ENCODE measurements around the gene MSRB3.

The MSRB3 gene

GRCh38 chr12:65497660-65498059 is 219.2 kb downstream of the MSRB3 start:
- peak; percentile 53 for DNase-seq (ENCODE audit: low read depth)
- TF ChIP-seq CTCF (conservative IDR thresholded peaks at IDR 0.05; ENCODE audit: low read depth, low read length), result no peak
- no peak overlapping the region for H3K4me3 ChIP-seq (ENCODE audit: low read depth, low read length)

- TF ChIP-seq CTCF (conservative IDR thresholded peaks at IDR 0.05; ENCODE audit: low read depth, low read length), result no peak
- no peak overlapping the region for H3K4me3 ChIP-seq (ENCODE audit: low read depth, low read length)
Observed at GRCh38 chr12:65499167-65499566, 220.7 kb downstream of the MSRB3 start.

DNA sequence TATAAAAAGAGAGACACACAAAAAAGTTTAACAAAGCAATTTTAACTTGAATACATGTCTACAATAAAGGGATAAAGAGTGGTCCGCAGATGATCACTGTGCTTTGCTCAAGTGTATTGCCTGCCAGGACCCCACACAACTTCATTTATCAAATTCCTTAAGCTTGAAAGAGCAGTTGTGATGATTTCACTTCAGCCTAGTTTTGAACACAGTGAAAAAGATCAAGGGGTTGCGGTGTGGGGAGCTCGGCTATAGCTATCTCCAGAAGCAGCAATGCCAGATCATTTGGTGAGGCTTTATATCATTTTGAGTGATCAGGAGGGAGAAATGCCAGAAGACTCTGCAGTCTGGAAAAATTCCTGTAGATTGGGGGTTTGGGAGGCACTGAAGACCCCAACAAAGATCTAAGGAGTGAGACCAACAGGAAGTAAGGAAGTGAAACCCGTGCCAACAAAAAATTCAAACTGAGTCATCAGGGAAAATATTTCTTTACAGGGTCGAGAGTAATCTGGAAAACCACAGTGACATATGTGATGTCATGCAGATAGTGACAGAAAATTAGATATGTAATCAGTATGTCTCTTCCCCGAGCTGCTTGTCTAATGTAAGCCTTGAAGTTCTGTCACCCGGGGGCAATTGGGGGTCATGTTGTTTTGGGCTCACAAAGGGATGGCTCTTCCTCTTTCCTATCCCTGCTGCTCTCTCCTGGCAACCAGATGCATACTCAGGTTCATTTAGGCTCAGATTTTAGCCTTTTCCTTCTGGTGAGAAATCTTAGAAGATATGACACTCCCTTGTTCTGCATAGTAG is 221.8 kb downstream of the MSRB3 start:
- no peak for TF ChIP-seq CTCF (conservative IDR thresholded peaks at IDR 0.05; ENCODE audit: low read depth, low read length)
- DNase-seq (ENCODE audit: low read depth), result no peak
- no peak overlapping the region for H3K4me3 ChIP-seq (ENCODE audit: low read depth, low read length)

More at GRCh38 chr12:65499167-65499566, 220.7 kb downstream of the MSRB3 start:
- DNase-seq (ENCODE audit: low read depth), result no peak

- no peak for DNase-seq (ENCODE audit: low read depth)
Observed at GRCh38 chr12:65501093-65501621, 222.7 kb downstream of the MSRB3 start.

GRCh38 chr12:65501935-65502334 is 223.5 kb downstream of the MSRB3 start:
- no peak overlapping the region for H3K4me3 ChIP-seq (ENCODE audit: low read depth, low read length)
- no peak for TF ChIP-seq CTCF (conservative IDR thresholded peaks at IDR 0.05; ENCODE audit: low read depth, low read length)
- no peak for DNase-seq (ENCODE audit: low read depth)

More at GRCh38 chr12:65501093-65501621, 222.7 kb downstream of the MSRB3 start:
- TF ChIP-seq CTCF (conservative IDR thresholded peaks at IDR 0.05; ENCODE audit: low read depth, low read length), result no peak
- H3K4me3 ChIP-seq (ENCODE audit: low read depth, low read length), result no peak overlapping the region

- no peak for DNase-seq (ENCODE audit: low read depth)
Observed at GRCh38 chr12:65504417-65504816, 225.9 kb downstream of the MSRB3 start.

More at GRCh38 chr12:65504417-65504816, 225.9 kb downstream of the MSRB3 start:
- H3K4me3 ChIP-seq (ENCODE audit: low read depth, low read length), result no peak overlapping the region
- no peak for TF ChIP-seq CTCF (conservative IDR thresholded peaks at IDR 0.05; ENCODE audit: low read depth, low read length)

Measured in choroid plexus epithelial cell (primary cell).